Coronary artery (tissue), 2 donors: ENCODE data around the gene URGCP.
A peak's percentile ranks its signal among the peaks of the same experiment; 100 is the strongest.
"Not testable (repeated sequence)": the region's sequence is repeated elsewhere in the genome, so short reads cannot be mapped to it uniquely, and the experiment has no call there.

Experiments
- DNase-seq: peaks from one replicate; pipeline ENCODE4 v3.0.0-alpha.2; 2017; ENCODE audit warnings: low spot score
- H3K27ac ChIP-seq, 2 donors: fragments of 200-600 bp; sonication (generic); one replicate each; pipeline ENCODE4 v1.5.1; 2016 to 2019
- H3K4me3 ChIP-seq: fragments of 200-600 bp; sonication (generic); 2 replicates; pipeline ENCODE4 v1.5.1; 2016; ENCODE audit warnings: mild to moderate bottlenecking, moderate library complexity
- CTCF ChIP-seq: fragments of 200-600 bp; sonication (generic); IDR thresholded peaks from one replicate; pipeline ENCODE4 v1.5.1; 2019; ENCODE audit warnings: antibody characterized with exemption

URGCP gene

GRCh38 chr7:43921423-43921822 lies 15.0 kb upstream of the URGCP start:
- no peak for TF ChIP-seq CTCF
- no peak for DNase-seq
- H3K4me3 ChIP-seq, result no peak overlapping the region
- no peak overlapping the region for H3K27ac ChIP-seq

GRCh38 chr7:43915907-43916306 lies 9.5 kb upstream of the URGCP start:
- no peak for TF ChIP-seq CTCF
- Histone ChIP-seq H3K4me3 (no peak overlapping the region), H3K27ac (no peak overlapping the region)
- DNase-seq, result no peak

GRCh38 chr7:43914795-43915194 lies 8.4 kb upstream of the URGCP start:
- Histone ChIP-seq H3K27ac (no peak overlapping the region), H3K4me3 (no peak overlapping the region)
- DNase-seq, result no peak
- TF ChIP-seq CTCF, result no peak

- peak overlapping the region; percentile 92 to 95 for H3K27ac ChIP-seq
- DNase-seq, result no peak
- peak overlapping the region; percentile 96 for H3K4me3 ChIP-seq
- TF ChIP-seq CTCF, result no peak
These were observed 453 bp downstream of the URGCP start for GRCh38 chr7:43905956-43906330.

- DNase-seq, result no peak
- no peak for TF ChIP-seq CTCF
- Histone ChIP-seq H3K27ac (peak overlapping the region; percentile 92 to 95), H3K4me3 (peak overlapping the region; percentile 96)
These were observed 1.0 kb downstream of the URGCP start for GRCh38 chr7:43905209-43905946.

GRCh38 chr7:43904533-43905208 lies 1.7 kb downstream of the URGCP start:
- Histone ChIP-seq H3K27ac (peak overlapping the region; percentile 92 to 95), H3K4me3 (peak overlapping the region; percentile 96)
- no peak for DNase-seq
- no peak for TF ChIP-seq CTCF

GRCh38 chr7:43902542-43903054 lies 3.8 kb downstream of the URGCP start:
- no peak for TF ChIP-seq CTCF
- no peak overlapping the region for H3K4me3 ChIP-seq
- DNase-seq, result no peak
- no peak overlapping the region for H3K27ac ChIP-seq

- not testable (repeated sequence) for H3K27ac ChIP-seq, DNase-seq
These were observed 7.8 kb downstream of the URGCP start for GRCh38 chr7:43898571-43898970.

More at GRCh38 chr7:43898571-43898970, 7.8 kb downstream of the URGCP start:
- H3K4me3 ChIP-seq, result not testable (repeated sequence)
